CD4-positive, alpha-beta memory T cell (primary cell): Measurements from ENCODE around the gene TTYH3. TPM values are rescaled to one million over a fixed set of nuclear protein-coding genes. Genes with fewer than 3 reads are reported as not detected.
"Not testable (repeated sequence)": the region's sequence is repeated elsewhere in the genome, so short reads cannot be mapped to it uniquely, and the experiment has no call there.

ENCODE experiments used
- CTCF ChIA-PET: fragments of 350-600 bp; sonication (Branson Sonifier 250); formaldehyde crosslinking; loops from one replicate; lab custom pipeline; 2021; ENCODE audit warnings: inconsistent platforms; ENCODE audit not compliant: partially characterized antibody; lab: Charles Lee
- POLR2A ChIA-PET: fragments of 350-600 bp; sonication (Branson Sonifier 250); formaldehyde crosslinking; loops from one replicate; lab custom pipeline; 2021; ENCODE audit not compliant: partially characterized antibody; lab: Charles Lee
- DNase-seq, 5 donors: peaks; one replicate each; pipeline versions ENCODE4 v3.0.0 to v3.0.0-alpha.2; 2020 to 2022; ENCODE audit warnings: mixed read lengths in 1 of 5
- H3K27ac ChIP-seq: one replicate; pipeline ENCODE4 v1.7.0; 2013; ENCODE audit warnings: low read depth, low read length
- H3K27me3 ChIP-seq: 2 replicates; pipeline ENCODE4 v1.7.0; 2013; ENCODE audit warnings: mild to moderate bottlenecking, low read length, moderate library complexity; ENCODE audit not compliant: insufficient read depth
- H3K36me3 ChIP-seq: 2 replicates; pipeline ENCODE4 v1.7.0; 2013; ENCODE audit warnings: mild to moderate bottlenecking, low read length, moderate library complexity; ENCODE audit not compliant: insufficient read depth
- H3K4me1 ChIP-seq: 2 replicates; pipeline ENCODE4 v1.7.0; 2013; ENCODE audit warnings: mild to moderate bottlenecking, low read length, moderate library complexity; ENCODE audit not compliant: insufficient read depth
- H3K4me3 ChIP-seq, 2 donors: one replicate each; pipeline ENCODE4 v1.7.0; 2013; ENCODE audit warnings: low read length in 2 of 2, mild to moderate bottlenecking in 1 of 2
- H3K9me3 ChIP-seq, 2 donors: one replicate each; pipeline ENCODE4 v1.7.0; 2013; ENCODE audit warnings: low read length in 2 of 2, control low read depth in 1 of 2; ENCODE audit not compliant: control insufficient read depth in 1 of 2
- H3K27ac Mint-ChIP-seq, 7 donors: one replicate each; pipeline ENCODE4 v1.8.0; 2020 to 2021; ENCODE audit warnings: mixed read lengths in 7 of 7, mild to moderate bottlenecking in 6 of 7, inconsistent platforms in 3 of 7, moderate library complexity in 3 of 7
- H3K27me3 Mint-ChIP-seq, 2 donors: one replicate each; pipeline ENCODE4 v1.8.0; 2020 to 2021; ENCODE audit warnings: mixed read lengths in 2 of 2
- H3K36me3 Mint-ChIP-seq, 2 donors: one replicate each; pipeline ENCODE4 v1.8.0; 2020 to 2021; ENCODE audit warnings: mixed read lengths in 2 of 2, inconsistent platforms in 1 of 2, mild to moderate bottlenecking in 1 of 2
- H3K4me1 Mint-ChIP-seq, 4 donors: one replicate each; pipeline ENCODE4 v1.8.0; 2020 to 2021; ENCODE audit warnings: mixed read lengths in 4 of 4, mild to moderate bottlenecking in 1 of 4
- H3K4me3 Mint-ChIP-seq, 8 donors: one replicate each; pipeline ENCODE4 v1.8.0; 2020 to 2021; ENCODE audit warnings: mixed read lengths in 8 of 8, mild to moderate bottlenecking in 7 of 8, moderate library complexity in 6 of 8, inconsistent platforms in 3 of 8
- H3K9me3 Mint-ChIP-seq, 8 donors: one replicate each; pipeline ENCODE4 v1.8.0; 2020 to 2021; ENCODE audit warnings: mixed read lengths in 8 of 8, mild to moderate bottlenecking in 5 of 8, inconsistent platforms in 3 of 8, moderate library complexity in 1 of 8
- intact Hi-C: fragments of 100-400 bp; cut with micrococcal nuclease; formaldehyde crosslinking; loops from one replicate; pipeline ENCODE4 v1.15.1; 2023
- polyA plus RNA-seq, 2 donors: library from polyadenylated mRNA; unstranded; fragments of 300-500 nt; fragmentation: Illumina TruSeq; gene quantifications; one replicate each; pipeline ENCODE4 v1.2.3, GENCODE V29; 2021
- total RNA-seq, 2 experiments: library from RNA; stranded (reverse); gene quantifications; one replicate each; pipeline ENCODE4 v1.2.3, GENCODE V29; 2021

The TTYH3 gene
- total and polyA plus RNA-seq, 4 experiments from 2014 or later, result 0.14 to 12.0 (median 5.8) TPM

DNA sequence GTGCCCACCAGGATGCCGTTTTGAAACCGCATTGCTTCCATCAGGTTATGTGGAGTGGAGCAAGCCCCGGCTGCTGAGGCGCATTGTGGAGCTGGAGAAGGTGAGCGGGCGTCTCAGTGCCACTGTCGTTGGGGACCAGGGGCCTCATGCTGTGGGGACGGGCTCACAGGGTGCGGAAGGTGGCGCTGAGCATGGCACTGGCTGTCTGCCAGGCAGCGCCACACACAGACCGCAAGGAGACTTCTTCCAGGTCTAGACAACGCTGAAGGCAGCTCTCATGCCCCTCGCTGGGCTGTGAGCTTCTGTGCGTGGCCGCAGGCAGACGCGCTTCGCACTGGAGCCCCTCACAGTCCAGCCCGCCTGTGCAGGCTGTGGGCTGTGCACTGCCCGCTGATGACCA, 44.0 kb upstream of the TTYH3 start:
- H3K36me3 ChIP-seq, result no peaks in the 10 kb centered on the region
- no peak for DNase-seq
- H3K27ac ChIP-seq, result no peak overlapping the region
- no peaks in the 10 kb centered on the region for H3K4me1 Mint-ChIP-seq
- no peaks in the 10 kb centered on the region for H3K4me1 ChIP-seq
- H3K9me3 ChIP-seq, result no peaks in the 10 kb centered on the region
- peaks cover 13 to 17% of the 10 kb centered on the region in 2 donors for H3K36me3 Mint-ChIP-seq
- H3K9me3 Mint-ChIP-seq, result no peaks in the 10 kb centered on the region
- H3K27ac Mint-ChIP-seq, result peak overlapping the region in 1 of 7 donors; percentile 18
- intact Hi-C loops, result no loop called here
- no peaks in the 10 kb centered on the region for H3K27me3 Mint-ChIP-seq
- ChIA-PET POLR2A (no interaction called here), CTCF (no interaction called here)
- no peak overlapping the region for H3K4me3 Mint-ChIP-seq
- H3K4me3 ChIP-seq, result no peak overlapping the region
- H3K27me3 ChIP-seq, result no peaks in the 10 kb centered on the region

DNA sequence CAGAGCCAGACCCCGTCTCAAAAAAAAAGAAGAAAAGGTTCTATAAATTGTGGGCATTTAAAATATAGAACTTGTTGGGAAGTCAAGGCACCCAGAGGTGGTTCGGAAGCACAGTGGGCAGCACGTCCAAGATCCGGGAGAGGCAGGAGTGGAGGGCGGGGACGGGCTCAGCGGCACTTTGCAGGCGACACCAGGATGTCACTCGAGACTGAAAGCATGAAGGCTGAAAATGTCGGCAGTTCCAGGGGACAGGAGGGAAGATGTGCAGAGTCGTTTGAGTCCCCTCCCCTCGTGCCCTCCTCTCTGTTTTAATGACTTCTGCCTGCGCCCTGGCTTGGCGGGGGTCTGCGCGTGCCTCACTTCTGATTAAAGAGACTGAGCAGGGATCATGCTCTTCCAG, 42.4 kb upstream of the TTYH3 start:
- ChIA-PET POLR2A (no interaction called here), CTCF (no interaction called here)
- no peaks in the 10 kb centered on the region for H3K4me1 Mint-ChIP-seq
- H3K27ac Mint-ChIP-seq, result no peak overlapping the region
- peaks cover 16 to 18% of the 10 kb centered on the region in 2 donors for H3K36me3 Mint-ChIP-seq
- Histone ChIP-seq H3K4me3 (no peak overlapping the region), H3K27ac (no peak overlapping the region), H3K9me3 (no peaks in the 10 kb centered on the region), H3K36me3 (no peaks in the 10 kb centered on the region), H3K4me1 (no peaks in the 10 kb centered on the region), H3K27me3 (no peaks in the 10 kb centered on the region)
- no peaks in the 10 kb centered on the region for H3K9me3 Mint-ChIP-seq
- H3K27me3 Mint-ChIP-seq, result no peaks in the 10 kb centered on the region
- intact Hi-C loops, result no loop called here
- no peak overlapping the region for H3K4me3 Mint-ChIP-seq
- no peak for DNase-seq

DNA sequence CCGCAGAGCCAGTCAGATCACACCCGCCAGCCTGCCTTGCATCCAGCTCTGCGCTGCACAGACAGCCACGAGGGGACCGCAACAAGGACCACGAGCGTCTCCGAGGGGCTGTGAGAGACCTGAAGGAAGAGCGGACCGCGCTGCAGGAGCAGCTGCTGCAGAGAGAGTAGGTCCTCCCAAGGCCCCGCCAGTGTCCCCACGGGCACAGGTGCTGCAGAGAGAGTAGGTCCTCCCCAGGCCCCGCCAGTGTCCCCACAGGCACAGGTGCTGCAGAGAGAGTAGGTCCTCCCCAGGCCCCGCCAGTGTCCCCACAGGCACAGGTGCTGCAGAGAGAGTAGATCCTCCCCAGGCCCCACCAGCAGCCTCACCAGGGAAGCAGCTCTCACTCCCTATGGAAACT, 41.8 kb upstream of the TTYH3 start:
- H3K4me1 Mint-ChIP-seq, H3K27me3 ChIP-seq, H3K4me3 Mint-ChIP-seq, intact Hi-C loops, H3K4me3 ChIP-seq, H3K36me3 ChIP-seq, H3K27ac Mint-ChIP-seq, H3K27me3 Mint-ChIP-seq, POLR2A ChIA-PET, CTCF ChIA-PET, H3K9me3 Mint-ChIP-seq, H3K4me1 ChIP-seq, H3K27ac ChIP-seq, DNase-seq, H3K9me3 ChIP-seq: not testable (repeated sequence)
- peaks cover 14 to 18% of the 10 kb centered on the region in 2 donors for H3K36me3 Mint-ChIP-seq

DNA sequence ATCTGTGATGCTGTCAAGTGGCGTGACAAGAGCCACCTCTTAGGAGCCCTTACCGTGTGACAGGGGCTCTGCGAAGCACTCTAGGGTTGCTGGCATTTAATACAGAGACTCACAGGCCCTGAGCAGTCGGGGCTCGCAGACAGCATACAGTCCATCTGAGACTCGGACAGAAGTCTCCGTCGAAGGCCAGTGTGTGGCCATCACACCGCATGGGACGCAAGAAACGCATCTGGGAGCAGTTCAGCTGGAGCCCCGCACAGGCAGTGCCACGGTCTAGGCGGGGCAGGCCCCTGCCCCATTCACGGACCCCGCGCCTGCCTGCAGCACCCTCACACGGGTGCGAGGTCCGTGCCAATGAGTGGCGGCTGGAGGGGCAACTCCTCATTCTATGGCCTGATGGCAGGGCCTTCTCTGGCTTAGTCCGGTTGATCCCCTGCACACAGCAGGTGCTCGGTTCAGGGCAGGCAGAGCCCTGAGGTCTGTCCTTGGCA, 39.4 kb upstream of the TTYH3 start:
- peaks cover 15 to 24% of the 10 kb centered on the region in 2 donors for H3K36me3 Mint-ChIP-seq
- Histone ChIP-seq H3K9me3 (no peaks in the 10 kb centered on the region), H3K27me3 (no peaks in the 10 kb centered on the region), H3K36me3 (no peaks in the 10 kb centered on the region), H3K27ac (no peak overlapping the region), H3K4me1 (no peaks in the 10 kb centered on the region), H3K4me3 (no peak overlapping the region)
- no peak overlapping the region for H3K27ac Mint-ChIP-seq
- ChIA-PET CTCF (interaction anchor here (0.7 kb wide), 1 partner anchor 16 kb away, joined by 3 read pairs; no protein-coding TSS in a partner anchor), POLR2A (no interaction called here)
- DNase-seq, result no peak
- H3K4me3 Mint-ChIP-seq, result no peak overlapping the region
- H3K27me3 Mint-ChIP-seq, result no peaks in the 10 kb centered on the region
- H3K9me3 Mint-ChIP-seq, result no peaks in the 10 kb centered on the region
- H3K4me1 Mint-ChIP-seq, result no peaks in the 10 kb centered on the region
- intact Hi-C loops, result no loop called here

DNA sequence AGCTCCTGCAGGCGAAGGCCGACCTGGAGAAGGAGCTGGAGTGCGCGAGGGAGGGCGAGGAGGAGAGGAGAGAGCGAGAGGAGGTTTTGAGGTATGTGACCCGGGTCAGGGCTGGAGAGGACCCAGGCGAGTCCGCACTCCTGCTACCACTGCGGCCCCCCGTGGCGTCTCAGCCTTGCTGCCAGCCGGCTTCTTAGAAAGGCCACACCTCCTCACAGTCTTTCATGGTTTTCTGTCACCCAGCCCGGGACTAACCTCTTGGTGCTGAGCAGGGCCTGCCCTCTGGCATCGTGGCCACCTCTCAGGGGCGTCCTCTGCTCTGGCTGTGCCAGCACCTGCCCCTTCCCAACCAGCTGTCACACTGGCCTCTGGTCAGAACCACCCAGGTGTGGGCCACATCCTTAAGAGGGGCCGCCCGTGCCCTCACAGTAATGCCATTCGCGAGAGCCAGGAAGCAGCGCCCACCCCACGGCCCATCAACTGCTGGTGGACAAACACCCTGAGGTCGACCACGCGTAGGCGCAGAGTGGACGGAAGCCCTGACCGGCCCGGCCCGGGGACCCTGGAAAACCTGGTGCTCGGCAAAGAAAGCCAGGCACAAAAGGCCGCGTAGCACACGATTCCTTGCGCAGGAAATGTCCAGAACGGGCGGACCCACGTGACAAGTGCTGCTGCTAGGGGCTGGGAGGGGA, 38.6 kb upstream of the TTYH3 start:
- Histone ChIP-seq H3K4me3 (no peak overlapping the region), H3K27me3 (no peaks in the 10 kb centered on the region), H3K36me3 (no peaks in the 10 kb centered on the region), H3K27ac (no peak overlapping the region), H3K4me1 (no peaks in the 10 kb centered on the region), H3K9me3 (no peaks in the 10 kb centered on the region)
- DNase-seq, result no peak
- Mint-ChIP-seq H3K36me3 (peaks cover 15 to 24% of the 10 kb centered on the region in 2 donors), H3K27ac (peak overlapping the region in 2 of 7 donors; percentile 35 to 69), H3K27me3 (no peaks in the 10 kb centered on the region), H3K4me1 (no peaks in the 10 kb centered on the region), H3K9me3 (no peaks in the 10 kb centered on the region), H3K4me3 (no peak overlapping the region)
- intact Hi-C loops, result no loop called here
- CTCF ChIA-PET, result no interaction called here
- POLR2A ChIA-PET, result no interaction called here

DNA sequence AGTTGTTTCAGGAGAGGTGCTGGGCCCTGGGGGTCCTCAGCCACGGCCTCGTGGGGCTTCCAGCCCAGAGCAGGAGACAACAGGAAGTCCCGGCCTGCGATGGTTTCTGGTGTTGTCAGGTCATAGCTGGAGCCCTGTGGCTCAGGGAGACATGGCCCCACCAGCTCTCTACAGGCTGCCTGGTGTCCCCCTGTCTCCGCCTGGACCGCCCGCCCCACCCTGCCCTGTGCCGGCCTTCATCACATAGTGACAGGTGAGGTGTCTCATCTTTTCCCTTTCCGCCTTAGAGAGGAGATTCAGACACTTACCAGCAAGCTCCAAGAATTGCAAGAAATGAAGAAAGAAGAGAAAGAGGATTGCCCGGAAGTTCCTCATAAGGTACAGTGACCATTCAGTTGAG, 37.2 kb upstream of the TTYH3 start:
- Mint-ChIP-seq H3K4me1 (no peaks in the 10 kb centered on the region), H3K27ac (peak overlapping the region in 1 of 7 donors; percentile 29), H3K4me3 (no peak overlapping the region), H3K9me3 (no peaks in the 10 kb centered on the region), H3K27me3 (no peaks in the 10 kb centered on the region), H3K36me3 (peaks cover 20 to 24% of the 10 kb centered on the region in 2 donors)
- H3K9me3 ChIP-seq, result no peaks in the 10 kb centered on the region
- H3K36me3 ChIP-seq, result no peaks in the 10 kb centered on the region
- H3K27ac ChIP-seq, result no peak overlapping the region
- no peak for DNase-seq
- intact Hi-C loops, result no loop called here
- H3K27me3 ChIP-seq, result no peaks in the 10 kb centered on the region
- CTCF ChIA-PET, result no interaction called here
- H3K4me1 ChIP-seq, result no peaks in the 10 kb centered on the region
- POLR2A ChIA-PET, result no interaction called here
- no peak overlapping the region for H3K4me3 ChIP-seq

DNA sequence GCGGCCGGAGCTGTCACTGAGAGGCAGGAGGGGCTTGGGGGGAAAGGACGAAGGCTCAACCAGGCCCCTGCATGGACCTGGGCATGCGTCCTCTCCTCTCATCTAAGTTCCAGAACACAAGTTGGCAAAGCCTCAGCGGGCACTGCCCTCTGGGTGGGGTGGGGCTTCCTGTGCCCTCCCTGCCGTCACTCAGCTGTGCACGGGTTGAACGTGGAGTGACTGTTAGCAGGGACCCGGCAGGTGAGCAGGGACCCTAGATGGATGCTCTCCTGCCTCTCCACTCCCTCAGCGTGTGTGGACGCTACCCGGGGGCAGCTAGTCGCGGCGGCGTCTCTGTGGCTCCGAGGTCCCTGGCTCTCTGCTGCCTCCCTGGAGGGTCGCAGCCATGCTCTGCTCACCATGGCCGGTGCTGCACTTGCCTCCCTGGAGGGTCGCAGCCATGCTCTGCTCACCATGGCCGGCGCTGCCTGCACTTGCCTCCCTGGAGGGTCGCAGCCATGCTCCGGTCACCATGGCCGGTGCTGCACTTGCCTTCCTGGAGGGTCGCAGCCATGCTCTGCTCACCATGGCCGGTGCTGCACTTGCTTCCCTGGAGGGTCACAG, 36.4 kb upstream of the TTYH3 start:
- POLR2A ChIA-PET, result no interaction called here
- no peak overlapping the region for H3K4me3 Mint-ChIP-seq
- peaks cover 21 to 25% of the 10 kb centered on the region in 2 donors for H3K36me3 Mint-ChIP-seq
- CTCF ChIA-PET, result interaction anchor here (1.1 kb wide), 1 partner anchor 145 kb away, joined by 4 read pairs; no protein-coding TSS in a partner anchor
- intact Hi-C loops, result no loop called here
- peak overlapping the region in 1 of 7 donors; percentile 48 for H3K27ac Mint-ChIP-seq
- H3K27ac ChIP-seq, result no peak overlapping the region
- no peak overlapping the region for H3K4me3 ChIP-seq
- no peaks in the 10 kb centered on the region for H3K9me3 ChIP-seq
- no peaks in the 10 kb centered on the region for H3K4me1 Mint-ChIP-seq
- no peak for DNase-seq
- no peaks in the 10 kb centered on the region for H3K27me3 ChIP-seq
- H3K4me1 ChIP-seq, result no peaks in the 10 kb centered on the region
- no peaks in the 10 kb centered on the region for H3K9me3 Mint-ChIP-seq
- no peaks in the 10 kb centered on the region for H3K27me3 Mint-ChIP-seq
- H3K36me3 ChIP-seq, result no peaks in the 10 kb centered on the region
